ENCODE results near the gene CENPC.

DNA sequence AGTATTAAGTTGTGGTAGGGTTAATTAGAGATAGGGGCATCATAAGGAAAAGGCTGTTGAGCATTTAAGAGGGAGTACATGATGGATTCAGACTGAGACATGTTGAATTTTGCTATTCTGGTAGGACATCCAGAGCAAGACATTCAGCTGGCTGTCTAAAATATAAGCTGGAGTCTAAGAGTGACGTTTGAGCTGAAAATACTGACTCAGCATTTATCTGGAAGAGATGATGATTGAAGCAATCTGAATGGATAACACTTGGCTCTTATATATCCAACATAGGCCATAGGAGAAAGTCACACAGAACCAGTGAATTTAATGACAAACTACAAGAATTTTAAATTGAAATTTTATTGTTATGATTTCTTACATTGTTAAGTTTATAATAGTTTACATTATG is 114.3 kb downstream of the CENPC start:
- TF ChIP-seq, protein P1, sequence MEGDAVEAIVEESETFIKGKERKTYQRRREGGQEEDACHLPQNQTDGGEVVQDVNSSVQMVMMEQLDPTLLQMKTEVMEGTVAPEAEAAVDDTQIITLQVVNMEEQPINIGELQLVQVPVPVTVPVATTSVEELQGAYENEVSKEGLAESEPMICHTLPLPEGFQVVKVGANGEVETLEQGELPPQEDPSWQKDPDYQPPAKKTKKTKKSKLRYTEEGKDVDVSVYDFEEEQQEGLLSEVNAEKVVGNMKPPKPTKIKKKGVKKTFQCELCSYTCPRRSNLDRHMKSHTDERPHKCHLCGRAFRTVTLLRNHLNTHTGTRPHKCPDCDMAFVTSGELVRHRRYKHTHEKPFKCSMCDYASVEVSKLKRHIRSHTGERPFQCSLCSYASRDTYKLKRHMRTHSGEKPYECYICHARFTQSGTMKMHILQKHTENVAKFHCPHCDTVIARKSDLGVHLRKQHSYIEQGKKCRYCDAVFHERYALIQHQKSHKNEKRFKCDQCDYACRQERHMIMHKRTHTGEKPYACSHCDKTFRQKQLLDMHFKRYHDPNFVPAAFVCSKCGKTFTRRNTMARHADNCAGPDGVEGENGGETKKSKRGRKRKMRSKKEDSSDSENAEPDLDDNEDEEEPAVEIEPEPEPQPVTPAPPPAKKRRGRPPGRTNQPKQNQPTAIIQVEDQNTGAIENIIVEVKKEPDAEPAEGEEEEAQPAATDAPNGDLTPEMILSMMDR (conservative IDR thresholded peaks at IDR 0.05 in 1 of 2, IDR thresholded peaks at IDR 0.05 in 1 of 2; ENCODE audit: low read depth in 1 of 2, low read length in 2 of 2) = no peak
- no peak for TF ChIP-seq EZH2 (IDR thresholded peaks at IDR 0.05; ENCODE audit: low read length, missing control alignments)

All from fibroblast of lung (primary cell).